Testis (tissue), 2 donors: ENCODE data around the gene TMEM164.

Experiments used
- CTCF ChIP-seq, 3 experiments: fragments of 450-650 bp in 2 of 3; fragments of 200-600 bp in 1 of 3; sonication (generic) in 1 of 3; IDR thresholded peaks; one replicate each; pipeline ENCODE4 v1.5.1; 2016 to 2019; ENCODE audit warnings: antibody characterized with exemption in 3 of 3, mild to moderate bottlenecking in 2 of 3, moderate library complexity in 1 of 3
- POLR2A ChIP-seq: fragments of 450-650 bp; IDR thresholded peaks from one replicate; pipeline ENCODE4 v1.6.1; 2017; ENCODE audit warnings: antibody characterized with exemption, mild to moderate bottlenecking, moderate library complexity

- no peak for TF ChIP-seq CTCF (IDR thresholded peaks at IDR 0.05)
- TF ChIP-seq POLR2A, result no peak
Observed at GRCh38 chrX:110118530-110118929, 115.6 kb downstream of the TMEM164 start.
